ENCODE data around the gene MEIS1. TPM values are rescaled to one million over a fixed set of nuclear protein-coding genes. Genes with fewer than 3 reads are reported as not detected.

MEIS1 gene
- total RNA-seq, 4 donors from 2014 or later, result 9.2 to 22.6 (median 18.8) TPM

DNA sequence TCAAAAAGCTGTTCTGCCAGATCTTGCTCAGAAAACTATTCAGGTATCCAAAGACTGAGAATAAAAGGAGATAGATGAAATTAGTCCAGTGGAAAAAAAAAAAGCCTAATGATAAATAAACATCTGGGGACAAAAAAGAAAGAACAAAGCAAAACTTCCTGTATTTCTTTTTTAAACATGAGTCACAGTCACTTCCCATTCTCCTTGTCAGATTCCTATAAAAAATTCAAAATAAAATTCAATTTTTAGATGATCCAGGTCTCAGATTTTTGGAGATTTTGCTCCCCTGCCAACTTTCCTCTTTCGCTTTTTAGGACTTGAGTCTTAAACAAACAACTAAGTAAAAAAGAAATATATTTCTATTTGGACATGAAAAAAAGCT lies 127.4 kb downstream of the MEIS1 start:
- 96 to 97% methylated on average over 1 of the region's 1 CpG for WGBS, 2 donors
- H3K4me3 ChIP-seq (ENCODE audit: low read depth, poor library complexity, severe bottlenecking), result no peak overlapping the region
- TF ChIP-seq POLR2A (IDR thresholded peaks at IDR 0.05), result no peak
- TF ChIP-seq, protein P1, sequence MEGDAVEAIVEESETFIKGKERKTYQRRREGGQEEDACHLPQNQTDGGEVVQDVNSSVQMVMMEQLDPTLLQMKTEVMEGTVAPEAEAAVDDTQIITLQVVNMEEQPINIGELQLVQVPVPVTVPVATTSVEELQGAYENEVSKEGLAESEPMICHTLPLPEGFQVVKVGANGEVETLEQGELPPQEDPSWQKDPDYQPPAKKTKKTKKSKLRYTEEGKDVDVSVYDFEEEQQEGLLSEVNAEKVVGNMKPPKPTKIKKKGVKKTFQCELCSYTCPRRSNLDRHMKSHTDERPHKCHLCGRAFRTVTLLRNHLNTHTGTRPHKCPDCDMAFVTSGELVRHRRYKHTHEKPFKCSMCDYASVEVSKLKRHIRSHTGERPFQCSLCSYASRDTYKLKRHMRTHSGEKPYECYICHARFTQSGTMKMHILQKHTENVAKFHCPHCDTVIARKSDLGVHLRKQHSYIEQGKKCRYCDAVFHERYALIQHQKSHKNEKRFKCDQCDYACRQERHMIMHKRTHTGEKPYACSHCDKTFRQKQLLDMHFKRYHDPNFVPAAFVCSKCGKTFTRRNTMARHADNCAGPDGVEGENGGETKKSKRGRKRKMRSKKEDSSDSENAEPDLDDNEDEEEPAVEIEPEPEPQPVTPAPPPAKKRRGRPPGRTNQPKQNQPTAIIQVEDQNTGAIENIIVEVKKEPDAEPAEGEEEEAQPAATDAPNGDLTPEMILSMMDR (IDR thresholded peaks at IDR 0.05), result no peak
- intact Hi-C loops (cut with DNase I; ENCODE audit: low total_unique reads), result no loop called here
- no peak for DNase-seq (ENCODE audit: low spot score in 2 of 2)

DNA sequence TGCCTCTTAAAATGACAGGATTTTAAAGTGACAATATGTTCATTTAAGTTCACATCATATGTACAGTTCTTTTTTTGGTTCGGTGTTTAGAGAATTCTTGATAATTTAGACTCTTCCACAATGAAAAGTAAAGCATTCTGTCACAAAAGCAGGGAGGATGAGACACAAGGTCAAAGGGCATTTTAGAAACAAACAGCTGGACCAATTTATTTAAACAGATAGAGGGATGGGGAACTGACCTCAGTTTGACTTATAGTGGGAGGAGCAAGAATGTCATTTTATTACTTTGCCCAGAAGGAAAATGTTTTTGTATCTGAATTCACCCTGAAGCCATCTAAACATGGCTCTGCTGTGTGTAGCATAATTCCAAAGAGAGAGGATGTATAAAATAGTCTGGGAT lies 128.5 kb downstream of the MEIS1 start:
- no peak for DNase-seq (ENCODE audit: low spot score in 2 of 2)
- no peak overlapping the region for H3K4me3 ChIP-seq (ENCODE audit: low read depth, poor library complexity, severe bottlenecking)
- WGBS, 2 donors, result 90 to 96% methylated on average over 1 of the region's 1 CpG
- intact Hi-C loops (cut with DNase I; ENCODE audit: low total_unique reads), result no loop called here
- TF ChIP-seq POLR2A (IDR thresholded peaks at IDR 0.05), result no peak
- TF ChIP-seq, protein P1 (IDR thresholded peaks at IDR 0.05), result no peak

DNA sequence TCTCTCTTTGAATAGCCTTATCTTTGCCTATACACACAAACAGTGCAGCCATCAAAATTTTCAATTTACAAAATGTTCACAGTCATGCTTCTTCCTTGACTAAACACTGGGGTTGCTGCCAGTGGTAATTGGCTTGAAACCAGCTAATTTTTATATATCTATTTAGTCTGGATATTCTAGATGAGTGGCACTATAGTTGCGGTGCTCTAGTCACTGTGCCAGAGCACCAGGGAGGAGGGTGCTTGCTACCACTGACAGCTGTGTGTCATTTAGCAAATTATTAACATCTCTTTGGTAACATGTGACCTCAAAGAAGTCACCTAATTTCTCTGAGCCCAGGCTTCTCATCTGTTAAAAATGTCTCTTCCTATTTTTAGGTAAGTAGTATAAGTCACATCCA lies 130.4 kb downstream of the MEIS1 start:
- no peak for DNase-seq (ENCODE audit: low spot score in 2 of 2)
- no peak for TF ChIP-seq POLR2A (IDR thresholded peaks at IDR 0.05)
- TF ChIP-seq, protein P1 (IDR thresholded peaks at IDR 0.05), result no peak
- H3K4me3 ChIP-seq (ENCODE audit: low read depth, poor library complexity, severe bottlenecking), result no peak overlapping the region
- intact Hi-C loops (cut with DNase I; ENCODE audit: low total_unique reads), result no loop called here
- 35 to 38% methylated on average over 1 of the region's 1 CpG for WGBS, 2 donors

DNA sequence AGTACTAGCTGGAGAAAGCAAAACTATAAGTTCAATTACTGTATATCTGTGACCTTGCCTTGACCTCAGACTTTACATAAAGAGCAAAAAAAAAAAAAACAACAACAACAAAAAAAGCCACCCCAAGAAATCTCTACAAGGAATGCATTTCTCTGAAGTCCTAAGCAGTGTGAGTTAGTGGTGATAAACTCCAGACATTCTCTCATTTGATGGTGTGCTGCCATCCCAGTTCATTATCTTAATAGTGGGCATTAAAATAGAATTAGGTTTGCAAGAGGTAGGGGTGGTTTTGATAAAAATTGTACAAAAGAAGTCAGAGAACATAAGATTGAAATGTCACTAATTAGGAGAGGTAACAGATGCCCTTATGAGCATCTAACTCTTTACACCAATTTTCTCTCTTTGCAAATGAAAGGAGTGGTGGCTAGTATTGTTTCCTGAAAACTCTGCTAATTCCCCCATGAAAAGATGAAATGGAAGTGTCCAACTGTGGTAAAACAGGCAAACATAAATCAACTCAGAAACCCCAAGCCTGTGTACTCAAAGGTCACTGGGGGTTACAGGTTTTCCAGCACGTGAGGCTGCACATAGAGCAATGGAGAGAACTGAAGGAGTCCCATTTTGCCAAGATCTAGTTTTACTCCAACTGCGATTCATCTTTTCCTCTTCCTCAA lies 131.9 kb downstream of the MEIS1 start:
- TF ChIP-seq, protein P1 (IDR thresholded peaks at IDR 0.05), result no peak
- no peak overlapping the region for H3K4me3 ChIP-seq (ENCODE audit: low read depth, poor library complexity, severe bottlenecking)
- DNase-seq (ENCODE audit: low spot score in 2 of 2), result no peak
- intact Hi-C loops (cut with DNase I; ENCODE audit: low total_unique reads), result no loop called here
- WGBS, 2 donors, result 88 to 94% methylated on average over 2 of the region's 2 CpGs

DNA sequence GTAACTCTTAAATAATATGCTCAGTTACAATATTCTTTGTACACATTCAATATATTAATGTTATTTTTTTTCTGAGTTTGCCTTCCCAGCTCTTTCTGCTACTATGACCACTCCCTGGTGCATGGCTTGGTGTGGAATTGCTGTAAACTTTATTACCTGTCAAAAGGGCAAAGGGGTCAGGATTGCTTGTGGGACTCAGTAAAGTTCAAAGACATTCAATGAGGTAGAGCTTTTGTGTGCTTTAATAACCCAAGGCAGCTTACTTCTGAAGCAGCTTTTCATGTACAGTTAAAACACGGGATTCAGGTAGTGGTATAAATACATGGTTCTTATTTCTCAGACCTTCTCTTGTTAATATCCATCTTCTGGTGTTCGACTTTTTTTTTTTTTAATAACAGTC lies 132.8 kb downstream of the MEIS1 start:
- no peak for DNase-seq (ENCODE audit: low spot score in 2 of 2)
- intact Hi-C loops (cut with DNase I; ENCODE audit: low total_unique reads), result no loop called here
- TF ChIP-seq POLR2A (IDR thresholded peaks at IDR 0.05), result no peak
- TF ChIP-seq, protein P1 (IDR thresholded peaks at IDR 0.05), result no peak
- H3K4me3 ChIP-seq (ENCODE audit: low read depth, poor library complexity, severe bottlenecking), result no peak overlapping the region
- 78% methylated on average over 2 of the region's 2 CpGs for WGBS, 2 donors

All from lower leg skin (tissue), 4 donors.